ENCODE results near the gene PPM1L. TPM values are rescaled to one million over a fixed set of nuclear protein-coding genes. Genes with fewer than 3 reads are reported as not detected.

The PPM1L gene
- polyA plus RNA-seq, 3 donors, result 5.5 to 9.9 (median 7.8) TPM

- no peaks in the 10 kb centered on the region for H3K4me1 ChIP-seq (ENCODE audit: control insufficient read depth in 1 of 2, insufficient read depth in 2 of 2, low read length in 2 of 2)
- H3K27ac ChIP-seq (ENCODE audit: low read depth in 1 of 2, low read length in 2 of 2), result no peak overlapping the region
- H3K27ac Mint-ChIP-seq, result no peak overlapping the region
- H3K27me3 ChIP-seq (ENCODE audit: control insufficient read depth in 2 of 2, insufficient read depth in 2 of 2, low read length in 2 of 2), result no peaks in the 10 kb centered on the region
- H3K9me3 ChIP-seq (replicated peaks in 1 of 2; ENCODE audit: control insufficient read depth in 1 of 2, insufficient read depth in 1 of 2, low read length in 2 of 2), result no peaks in the 10 kb centered on the region
- no peak overlapping the region for H3K4me3 ChIP-seq (replicated peaks in 1 of 3; ENCODE audit: low read depth in 2 of 3, low read length in 3 of 3)
- no peak for TF ChIP-seq CTCF (IDR thresholded peaks at IDR 0.05)
- H3K4me3 Mint-ChIP-seq, result no peak overlapping the region
- no peak overlapping the region for H3K4me2 ChIP-seq (replicated peaks; ENCODE audit: extremely low read depth, low read length, poor library complexity, severe bottlenecking)
- H2AFZ ChIP-seq (ENCODE audit: insufficient read depth, low read depth, low read length, poor library complexity, severe bottlenecking), result no peak overlapping the region
- no peaks in the 10 kb centered on the region for H4K20me1 ChIP-seq (ENCODE audit: insufficient read depth, low read length)
- H3K4me1 Mint-ChIP-seq, result peaks cover 2% of the 10 kb centered on the region
- no peak overlapping the region for H3K9ac ChIP-seq (ENCODE audit: insufficient read depth, low read length, poor library complexity, severe bottlenecking)
- H3K9me3 Mint-ChIP-seq, result no peaks in the 10 kb centered on the region
- peaks cover 0 to 1% (median 1%) of the 10 kb centered on the region in 3 donors for H3K27me3 Mint-ChIP-seq (ENCODE audit: low read depth in 3 of 3)
- H3K36me3 ChIP-seq (replicated peaks in 1 of 2; ENCODE audit: control insufficient read depth in 1 of 2, insufficient read depth in 2 of 2, low read length in 2 of 2), result no peaks in the 10 kb centered on the region
- no peaks in the 10 kb centered on the region for H3K36me3 Mint-ChIP-seq
- DNase-seq, result no peak
- no peaks in the 10 kb centered on the region for H3K79me2 ChIP-seq (ENCODE audit: insufficient read depth, low read length)
- intact Hi-C loops (cut with micrococcal nuclease), result no loop called here
Measured at GRCh38 chr3:161093895-161094294, 337.9 kb downstream of the PPM1L start.

DNA sequence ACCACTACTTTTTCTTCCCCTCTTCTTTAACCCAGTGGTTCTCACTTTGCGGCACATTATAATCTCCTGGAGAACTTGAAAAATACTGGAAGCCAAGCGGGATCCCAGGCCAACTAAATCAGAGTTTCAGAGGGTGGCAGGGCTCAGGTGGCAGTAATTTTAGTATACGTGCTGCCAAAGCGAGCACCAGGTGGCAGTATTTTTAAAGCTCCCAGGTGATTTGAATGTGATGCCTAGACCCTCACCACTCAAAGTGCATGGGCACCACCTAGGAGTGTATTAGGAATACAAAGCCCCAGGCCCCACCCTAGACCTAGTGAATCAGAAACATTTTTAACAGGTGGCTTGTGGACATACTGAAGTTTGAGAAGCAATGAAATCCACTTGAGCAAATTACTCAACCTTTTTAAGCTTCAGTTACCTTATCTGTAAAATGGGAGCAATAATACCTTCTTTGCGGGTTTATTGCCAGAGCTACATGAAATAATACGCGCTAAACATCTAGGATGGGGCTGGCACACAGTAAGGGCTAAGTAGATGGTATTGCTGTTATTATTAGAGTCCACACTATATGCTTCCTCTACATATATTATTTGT is 340.8 kb downstream of the PPM1L start:
- H3K36me3 Mint-ChIP-seq, result peaks cover 0 to 3% of the 10 kb centered on the region in 2 donors
- WGBS (ENCODE audit: insufficient coverage), result 100% methylated on average over 3 of the region's 7 CpGs
- intact Hi-C loops (cut with micrococcal nuclease), result no loop called here

More for the DNA sequence above, 340.8 kb downstream of the PPM1L start:
- no peaks in the 10 kb centered on the region for H3K79me2 ChIP-seq (ENCODE audit: insufficient read depth, low read length)
- Mint-ChIP-seq H3K4me3 (no peak overlapping the region), H3K27me3 (ENCODE audit: low read depth in 3 of 3) (peaks cover 0 to 1% (median 0%) of the 10 kb centered on the region in 3 donors), H3K9me3 (no peaks in the 10 kb centered on the region), H3K4me1 (peaks cover 2% of the 10 kb centered on the region), H3K27ac (no peak overlapping the region)
- no peak overlapping the region for H3K4me2 ChIP-seq (replicated peaks; ENCODE audit: extremely low read depth, low read length, poor library complexity, severe bottlenecking)
- no peak overlapping the region for H3K9ac ChIP-seq (ENCODE audit: insufficient read depth, low read length, poor library complexity, severe bottlenecking)
- H3K27me3 ChIP-seq (ENCODE audit: control insufficient read depth in 2 of 2, insufficient read depth in 2 of 2, low read length in 2 of 2), result no peaks in the 10 kb centered on the region
- TF ChIP-seq CTCF (IDR thresholded peaks at IDR 0.05), result no peak
- H4K20me1 ChIP-seq (ENCODE audit: insufficient read depth, low read length), result no peaks in the 10 kb centered on the region
- no peak overlapping the region for H3K4me3 ChIP-seq (replicated peaks in 1 of 3; ENCODE audit: low read depth in 2 of 3, low read length in 3 of 3)
- no peak overlapping the region for H3K27ac ChIP-seq (ENCODE audit: low read depth in 1 of 2, low read length in 2 of 2)
- H2AFZ ChIP-seq (ENCODE audit: insufficient read depth, low read depth, low read length, poor library complexity, severe bottlenecking), result no peak overlapping the region
- H3K9me3 ChIP-seq (replicated peaks in 1 of 2; ENCODE audit: control insufficient read depth in 1 of 2, insufficient read depth in 1 of 2, low read length in 2 of 2), result no peaks in the 10 kb centered on the region
- H3K36me3 ChIP-seq (replicated peaks in 1 of 2; ENCODE audit: control insufficient read depth in 1 of 2, insufficient read depth in 2 of 2, low read length in 2 of 2), result no peaks in the 10 kb centered on the region
- no peaks in the 10 kb centered on the region for H3K4me1 ChIP-seq (ENCODE audit: control insufficient read depth in 1 of 2, insufficient read depth in 2 of 2, low read length in 2 of 2)
- DNase-seq, result no peak
